ENCODE data around the gene SLC22A16.

The SLC22A16 gene

DNA sequence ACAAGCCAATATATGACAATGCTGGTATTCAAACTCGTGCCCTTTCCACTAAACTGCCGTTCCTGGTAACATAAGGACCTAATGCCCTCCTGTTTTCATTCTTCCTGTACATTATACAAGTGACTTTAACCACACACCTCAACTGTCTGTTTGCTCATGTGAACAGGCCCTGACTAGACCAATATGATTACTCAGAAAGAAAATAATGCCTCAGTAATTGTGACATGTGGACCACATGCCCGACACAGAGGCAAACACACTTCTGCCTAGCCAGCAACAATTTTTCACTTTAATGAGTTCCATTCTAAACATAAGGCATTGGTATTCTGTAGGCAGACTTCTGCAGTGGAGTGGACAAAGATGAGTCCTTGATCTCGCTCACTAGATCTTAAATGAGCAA lies 30.0 kb downstream of the SLC22A16 start:
- no peak for DNase-seq

DNA sequence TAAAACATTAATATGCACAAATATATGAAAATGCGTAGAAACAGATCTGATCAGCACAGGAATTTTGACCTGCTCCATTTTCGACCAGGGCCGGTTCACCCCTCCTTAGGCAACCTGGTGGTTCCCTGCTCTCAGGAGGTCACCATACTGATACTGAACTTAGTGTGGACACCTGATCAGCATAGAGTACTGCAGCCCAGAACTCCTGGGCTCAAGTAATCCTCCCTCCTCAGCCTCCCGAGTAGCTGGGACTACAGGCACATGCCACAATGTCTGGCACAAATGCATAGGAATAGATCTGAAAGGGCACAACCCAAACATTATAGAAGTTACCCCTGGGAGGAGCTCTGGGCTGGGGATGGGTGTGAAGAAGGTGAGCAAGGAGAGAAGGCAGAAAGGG lies 36.4 kb downstream of the SLC22A16 start:
- DNase-seq: no peak

GRCh38 chr6:110439356-110439755 lies 37.1 kb downstream of the SLC22A16 start:
- no peak for DNase-seq

GRCh38 chr6:110434961-110435602 lies 41.3 kb downstream of the SLC22A16 start:
- no peak for DNase-seq

GRCh38 chr6:110432285-110432900 lies 44.0 kb downstream of the SLC22A16 start:
- DNase-seq: no peak

GRCh38 chr6:110430741-110431140 lies 45.7 kb downstream of the SLC22A16 start:
- no peak for DNase-seq

DNA sequence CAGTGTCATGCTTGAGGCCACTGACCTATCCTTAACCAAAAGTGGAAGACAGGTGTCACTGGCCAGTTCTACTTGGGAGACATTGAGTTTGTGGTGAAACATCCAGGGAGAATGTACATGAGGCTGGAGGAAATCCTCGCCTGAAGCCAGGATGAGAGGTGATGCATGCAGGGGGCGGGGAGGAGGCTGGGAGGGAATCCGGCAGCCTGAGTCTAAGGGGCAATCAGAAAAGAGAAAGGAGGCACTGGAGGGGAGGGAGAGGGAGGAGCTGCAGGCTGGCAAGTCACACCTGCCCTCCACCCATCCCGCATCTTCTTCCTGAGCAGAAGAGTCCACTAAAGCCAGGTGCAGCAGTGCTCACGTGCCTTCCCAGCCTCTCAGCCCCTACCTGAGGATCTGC lies 46.2 kb downstream of the SLC22A16 start:
- no peak for DNase-seq

DNA sequence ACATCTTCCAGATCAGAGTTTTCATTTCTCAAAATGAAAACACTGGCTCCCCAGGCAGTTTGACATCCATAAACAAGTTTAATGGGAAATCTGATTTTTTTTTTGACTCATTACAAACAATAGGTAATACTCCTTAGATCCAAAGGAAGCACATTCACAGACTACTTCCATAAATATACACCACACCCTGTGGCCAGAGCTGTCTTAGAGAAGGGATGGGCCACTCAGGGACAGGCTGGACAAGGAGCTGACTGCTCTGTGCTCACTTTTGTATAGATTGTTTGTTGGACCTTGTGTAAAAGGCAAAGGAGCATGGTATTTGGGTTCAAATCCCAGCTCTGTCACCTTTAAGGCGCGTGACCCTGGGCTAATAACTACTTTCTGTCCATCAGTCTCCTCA lies 48.3 kb downstream of the SLC22A16 start:
- no peak for DNase-seq

DNA sequence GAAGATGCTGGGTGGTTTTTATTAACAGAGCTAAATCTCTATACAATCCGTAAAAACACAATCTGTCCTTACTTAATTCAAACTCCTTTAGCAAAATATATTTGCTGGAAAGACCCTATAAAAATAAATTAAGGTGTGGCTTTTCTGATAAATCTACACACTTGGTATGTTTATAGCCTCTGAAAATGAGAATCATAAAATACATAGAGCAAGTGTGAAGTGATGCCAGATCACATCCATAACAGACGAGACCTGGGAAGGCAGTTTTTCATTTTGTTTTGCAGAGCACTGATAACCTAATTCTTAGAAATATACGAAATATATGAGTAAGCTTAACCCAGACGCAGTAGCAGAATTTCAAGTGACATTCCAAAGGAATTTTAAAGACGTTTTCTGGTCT lies 50.6 kb downstream of the SLC22A16 start:
- no peak for DNase-seq

DNA sequence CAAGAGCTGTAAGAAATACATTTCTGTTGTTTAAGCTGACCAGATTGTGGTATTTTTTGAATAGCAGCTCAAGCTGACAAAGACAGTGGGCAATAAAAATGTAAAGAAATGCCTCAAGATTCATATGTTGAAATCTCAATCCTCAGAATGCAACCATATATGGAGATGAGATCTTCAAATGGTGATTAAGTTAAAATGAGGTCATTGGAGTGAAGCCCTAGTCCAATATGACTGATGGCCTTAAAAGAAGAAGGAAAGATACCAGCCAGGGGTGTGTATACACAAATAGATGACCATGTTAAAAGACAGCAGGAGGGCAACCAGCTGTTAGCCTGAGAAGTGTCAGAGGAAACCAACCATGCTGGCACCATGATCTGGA lies 54.0 kb downstream of the SLC22A16 start:
- DNase-seq: no peak

DNA sequence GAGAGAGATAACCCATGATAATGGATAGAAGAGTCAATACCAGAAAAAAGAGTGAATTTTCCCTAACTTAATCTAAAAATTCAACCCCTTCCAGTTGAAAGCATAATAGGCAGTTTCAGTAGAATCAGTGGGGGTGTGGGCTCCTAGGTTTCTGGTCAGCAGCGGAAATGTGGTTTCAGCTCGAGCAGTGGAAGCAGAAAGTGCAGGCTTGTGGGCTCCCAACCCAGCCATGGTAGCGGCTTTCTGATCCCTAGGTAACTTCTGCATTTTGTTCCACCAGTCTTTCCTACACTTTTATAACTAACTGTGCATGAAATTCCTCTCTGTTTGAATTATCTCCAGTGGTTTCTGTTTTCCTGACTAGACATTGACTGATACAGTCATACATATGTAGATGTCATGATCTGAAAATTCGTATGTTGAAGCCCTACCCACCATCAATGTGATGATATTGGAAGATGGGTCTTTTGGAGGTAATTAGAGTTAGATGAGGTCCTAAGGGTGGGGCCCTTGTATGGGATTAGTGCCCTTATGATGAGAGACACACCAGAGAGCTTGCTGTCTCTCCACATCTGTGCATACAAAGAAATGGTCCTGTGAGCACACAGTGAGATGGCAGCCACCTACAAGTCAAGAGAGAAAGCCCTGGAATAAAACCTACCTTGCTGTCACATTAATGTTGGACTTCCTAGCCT lies 54.5 kb downstream of the SLC22A16 start:
- no peak for DNase-seq

GRCh38 chr6:110419028-110419739 lies 57.2 kb downstream of the SLC22A16 start:
- no peak for DNase-seq

GRCh38 chr6:110418594-110418993 lies 57.8 kb downstream of the SLC22A16 start:
- DNase-seq: no peak

DNA sequence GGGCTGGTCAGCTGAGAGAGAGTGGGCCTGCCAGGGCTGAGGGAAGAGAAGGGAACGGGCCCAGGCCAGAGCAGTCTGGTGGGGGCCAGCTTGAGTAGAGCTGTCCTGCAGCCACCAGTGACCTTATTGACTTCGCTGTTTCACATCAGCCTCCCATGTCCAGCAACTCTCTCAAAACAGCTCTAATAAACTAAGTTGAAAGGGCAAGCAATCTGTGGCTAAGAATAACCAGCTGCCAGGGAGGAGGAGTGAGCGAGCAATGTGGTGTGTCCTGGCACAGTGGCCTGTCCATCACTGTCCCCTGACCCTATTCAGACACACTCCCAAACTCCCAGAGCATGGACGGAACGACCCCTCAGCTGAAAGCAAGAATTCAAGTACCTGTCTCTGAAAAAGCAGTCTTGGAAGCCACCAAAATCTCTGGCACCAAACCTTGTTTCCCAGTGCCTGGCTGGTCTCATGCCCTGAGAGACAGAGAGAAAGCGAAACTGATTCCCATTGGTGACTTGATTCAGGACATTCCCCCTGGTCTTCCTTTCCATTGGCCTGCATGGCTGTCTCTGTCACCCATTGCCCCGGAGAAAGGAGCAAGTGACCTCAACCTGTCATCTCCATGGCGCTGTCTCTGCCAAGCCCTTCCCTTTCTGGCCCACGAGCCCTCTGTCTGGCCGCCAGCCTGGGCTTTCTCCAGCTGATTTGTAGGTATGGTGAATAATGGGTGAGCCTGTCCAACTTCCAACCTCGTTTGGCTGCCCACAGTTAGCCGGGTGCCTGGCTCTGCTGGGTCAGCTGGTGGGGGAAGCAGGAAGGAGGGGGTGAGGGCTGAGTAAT lies 61.1 kb downstream of the SLC22A16 start, which contains the start of gene DDO:
DDO (minus strand) TSS at position 490 of the 831 bp plus-strand sequence. CDS start 2,113 bp downstream, outside the sequence.
- DNase-seq: no peak

- no peak for DNase-seq
Measured at GRCh38 chr6:110414669-110415068, 61.7 kb downstream of the SLC22A16 start.

DNA sequence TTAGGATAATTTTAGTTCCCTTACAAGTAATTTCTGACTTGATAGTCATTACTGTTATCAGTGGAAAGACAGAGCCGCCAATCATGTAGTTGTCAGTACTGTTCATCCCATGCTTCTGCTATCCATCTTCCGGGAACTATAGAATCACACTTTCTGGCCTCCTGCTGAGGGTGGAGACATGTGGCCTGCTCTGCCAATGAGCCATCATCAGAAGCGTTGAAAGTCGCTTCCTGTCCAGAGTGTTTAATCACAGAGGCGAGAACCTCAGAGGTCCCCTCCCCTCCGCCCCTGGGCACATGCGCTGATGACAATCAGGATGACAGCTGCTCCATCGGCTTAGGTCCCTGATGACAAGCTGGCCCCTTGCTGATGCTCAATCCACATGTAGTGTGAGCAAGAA lies 64.1 kb downstream of the SLC22A16 start:
- no peak for DNase-seq

DNA sequence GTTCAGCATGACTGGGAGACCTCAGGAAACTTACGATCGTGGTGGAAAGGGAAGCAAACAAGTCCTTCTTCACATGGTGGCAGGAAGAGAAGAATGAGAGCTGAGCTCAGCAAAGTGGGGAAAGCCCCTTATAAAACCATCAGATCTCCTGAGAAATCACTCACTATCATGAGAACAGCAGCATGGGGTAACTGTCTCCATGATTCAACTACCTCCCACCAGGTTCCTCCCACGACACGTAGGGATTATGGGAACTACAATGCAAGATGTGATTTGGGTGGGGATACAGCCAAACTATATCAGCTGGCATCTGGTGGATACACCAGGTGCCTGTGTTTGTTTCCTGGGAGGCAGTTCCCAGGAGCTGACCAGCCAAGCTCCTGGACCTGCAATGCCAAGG lies 65.9 kb downstream of the SLC22A16 start:
- no peak for DNase-seq

GRCh38 chr6:110409794-110410193 lies 66.6 kb downstream of the SLC22A16 start:
- DNase-seq: no peak

- DNase-seq: no peak
Measured at GRCh38 chr6:110408901-110409300, 67.5 kb downstream of the SLC22A16 start.

DNA sequence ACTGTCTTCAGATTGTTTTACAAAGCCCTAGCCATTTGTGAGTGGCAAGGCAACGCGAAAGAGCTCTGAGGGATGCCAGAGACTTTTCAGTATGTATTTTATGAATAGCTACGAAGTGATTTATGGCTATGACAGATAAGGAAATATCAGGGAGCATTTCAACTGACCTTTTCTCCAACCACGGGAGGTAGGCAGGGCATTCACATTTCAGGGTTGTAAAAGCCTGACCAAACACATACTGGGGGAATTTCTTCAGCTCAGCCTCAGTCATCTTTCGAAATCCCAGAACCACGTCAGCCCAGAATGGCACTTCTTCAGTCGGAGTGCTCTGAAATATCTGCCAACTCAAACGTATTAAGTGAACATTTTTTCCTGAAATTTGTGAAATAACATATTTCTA lies 71.8 kb downstream of the SLC22A16 start:
- no peak for DNase-seq

- DNase-seq: no peak
Measured at GRCh38 chr6:110401585-110402176, 74.7 kb downstream of the SLC22A16 start.

GRCh38 chr6:110400208-110400607 lies 76.2 kb downstream of the SLC22A16 start:
- DNase-seq: no peak
